Stomach (tissue), 4 donors: ENCODE results near the gene SPTSSB.

Experiments used
- POLR2AphosphoS5 ChIP-seq, 3 donors: sonication (generic); formaldehyde crosslinking; IDR thresholded peaks; one replicate each; pipeline ENCODE4 v1.6.1; 2016; ENCODE audit warnings: antibody characterized with exemption in 3 of 3
- TF ChIP-seq, protein P1 (sequence below), 7 experiments: fragments of 450-650 bp in 4 of 7; fragments of 200-600 bp in 3 of 7; sonication (generic) in 3 of 7; IDR thresholded peaks; one replicate each; pipeline ENCODE4 v1.5.1; 2016 to 2019; ENCODE audit warnings: antibody characterized with exemption in 7 of 7, control low read depth in 2 of 7, mild to moderate bottlenecking in 1 of 7

GRCh38 chr3:161419555-161420333 is 48.4 kb upstream of the SPTSSB start:
- TF ChIP-seq, protein P1, sequence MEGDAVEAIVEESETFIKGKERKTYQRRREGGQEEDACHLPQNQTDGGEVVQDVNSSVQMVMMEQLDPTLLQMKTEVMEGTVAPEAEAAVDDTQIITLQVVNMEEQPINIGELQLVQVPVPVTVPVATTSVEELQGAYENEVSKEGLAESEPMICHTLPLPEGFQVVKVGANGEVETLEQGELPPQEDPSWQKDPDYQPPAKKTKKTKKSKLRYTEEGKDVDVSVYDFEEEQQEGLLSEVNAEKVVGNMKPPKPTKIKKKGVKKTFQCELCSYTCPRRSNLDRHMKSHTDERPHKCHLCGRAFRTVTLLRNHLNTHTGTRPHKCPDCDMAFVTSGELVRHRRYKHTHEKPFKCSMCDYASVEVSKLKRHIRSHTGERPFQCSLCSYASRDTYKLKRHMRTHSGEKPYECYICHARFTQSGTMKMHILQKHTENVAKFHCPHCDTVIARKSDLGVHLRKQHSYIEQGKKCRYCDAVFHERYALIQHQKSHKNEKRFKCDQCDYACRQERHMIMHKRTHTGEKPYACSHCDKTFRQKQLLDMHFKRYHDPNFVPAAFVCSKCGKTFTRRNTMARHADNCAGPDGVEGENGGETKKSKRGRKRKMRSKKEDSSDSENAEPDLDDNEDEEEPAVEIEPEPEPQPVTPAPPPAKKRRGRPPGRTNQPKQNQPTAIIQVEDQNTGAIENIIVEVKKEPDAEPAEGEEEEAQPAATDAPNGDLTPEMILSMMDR (IDR thresholded peaks at IDR 0.05): no peak
- TF ChIP-seq POLR2AphosphoS5 (IDR thresholded peaks at IDR 0.05): no peak
